ENCODE measurements around the gene AUTS2.
A peak's percentile ranks its signal among the peaks of the same experiment; 100 is the strongest.

The AUTS2 gene

DNA sequence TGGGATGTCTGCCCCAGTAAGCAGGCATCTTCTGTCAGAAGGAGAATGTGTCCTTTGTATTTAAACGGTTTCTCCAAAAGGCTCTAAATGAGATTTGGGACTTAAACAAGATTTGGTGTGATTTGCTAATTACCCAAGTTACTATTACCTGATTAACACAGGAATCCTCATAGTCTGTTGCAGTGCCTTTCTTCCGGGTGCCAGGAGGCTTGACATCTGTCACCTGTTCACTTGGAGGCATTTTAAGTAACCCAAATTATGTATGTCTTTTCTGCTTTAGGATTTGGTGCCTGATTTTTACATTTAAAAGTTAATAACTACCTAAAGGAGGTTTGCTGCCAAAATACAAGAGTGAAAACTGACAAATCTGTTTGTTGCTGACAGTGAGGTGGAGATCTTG is 945.7 kb downstream of the AUTS2 start:
- no peak for DNase-seq

DNA sequence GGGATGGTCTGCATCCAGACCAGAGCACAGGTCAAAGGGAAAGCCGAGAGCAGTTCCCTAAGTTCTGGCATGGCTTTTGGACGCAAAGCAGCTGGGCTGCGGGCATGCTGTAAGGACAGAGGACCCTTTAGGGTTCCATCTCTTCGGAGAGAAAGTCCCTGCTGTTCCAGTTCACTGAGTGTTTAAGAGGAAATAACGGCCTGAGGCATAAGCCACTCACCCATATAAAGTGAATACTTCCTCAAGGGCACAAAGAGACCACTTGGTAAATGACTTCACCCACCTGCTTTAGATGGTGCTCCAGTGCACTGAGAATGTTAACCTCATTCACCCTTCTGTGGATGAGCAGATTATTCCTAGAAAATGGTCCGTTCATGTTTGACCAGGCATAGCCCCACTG is 946.9 kb downstream of the AUTS2 start:
- DNase-seq, result no peak

DNA sequence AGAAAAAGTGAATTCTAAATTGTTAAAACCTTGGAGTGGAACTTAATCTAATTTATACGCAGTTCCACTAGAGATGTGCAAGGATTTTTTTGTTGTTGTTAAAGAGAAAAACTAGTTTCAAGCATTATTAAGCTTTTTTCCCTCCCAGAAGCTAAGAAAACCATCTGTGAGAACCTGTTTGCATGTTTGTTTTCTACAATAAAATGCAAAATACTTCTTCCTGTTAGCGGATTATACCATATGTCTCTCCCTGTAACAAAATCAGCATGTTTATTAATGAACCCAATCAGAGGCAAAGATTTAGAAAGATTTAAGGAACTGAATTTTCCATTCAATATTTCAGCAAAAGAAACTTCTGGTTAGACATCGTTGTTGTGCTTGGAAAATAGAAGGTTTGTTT is 953.9 kb downstream of the AUTS2 start:
- no peak for DNase-seq

DNA sequence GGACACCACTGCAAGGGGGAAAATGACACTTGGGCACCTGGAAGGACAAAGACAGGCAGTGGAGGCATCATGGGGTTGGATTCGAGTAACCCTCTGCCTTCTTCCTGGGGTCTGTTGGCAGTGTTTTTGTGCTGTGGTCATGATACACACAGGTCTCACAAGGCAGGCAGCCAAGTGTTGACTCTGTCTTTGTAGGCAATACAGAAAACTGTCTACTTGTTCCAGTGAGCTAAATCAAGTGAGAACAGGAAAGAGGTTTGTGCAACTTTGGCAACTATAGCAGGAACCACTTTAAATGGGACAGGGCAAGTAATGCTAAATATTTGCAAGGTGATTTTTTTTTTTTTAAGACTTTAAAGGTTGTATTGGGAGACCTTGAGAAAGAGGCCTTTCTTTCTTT is 955.1 kb downstream of the AUTS2 start:
- no peak for DNase-seq

DNA sequence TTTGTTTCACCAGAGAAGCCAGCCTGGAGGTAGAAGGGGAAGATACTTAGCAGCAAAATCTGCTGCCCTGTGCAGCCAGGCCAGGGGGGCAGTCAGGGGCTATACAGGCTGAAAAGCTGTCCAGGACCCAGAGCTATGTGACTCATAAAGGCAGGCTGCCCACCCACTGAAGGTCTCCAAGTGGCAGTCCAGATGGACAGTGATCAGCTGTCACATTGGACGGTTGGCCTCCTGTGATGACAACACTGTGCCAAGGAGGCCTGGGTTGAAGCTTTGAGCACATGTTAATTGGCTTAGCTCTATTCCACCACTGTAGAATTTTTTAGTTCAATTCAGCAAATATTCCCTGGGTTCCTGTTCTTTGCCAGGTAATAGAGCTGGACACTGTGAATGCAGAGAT is 956.4 kb downstream of the AUTS2 start:
- no peak for DNase-seq

DNA sequence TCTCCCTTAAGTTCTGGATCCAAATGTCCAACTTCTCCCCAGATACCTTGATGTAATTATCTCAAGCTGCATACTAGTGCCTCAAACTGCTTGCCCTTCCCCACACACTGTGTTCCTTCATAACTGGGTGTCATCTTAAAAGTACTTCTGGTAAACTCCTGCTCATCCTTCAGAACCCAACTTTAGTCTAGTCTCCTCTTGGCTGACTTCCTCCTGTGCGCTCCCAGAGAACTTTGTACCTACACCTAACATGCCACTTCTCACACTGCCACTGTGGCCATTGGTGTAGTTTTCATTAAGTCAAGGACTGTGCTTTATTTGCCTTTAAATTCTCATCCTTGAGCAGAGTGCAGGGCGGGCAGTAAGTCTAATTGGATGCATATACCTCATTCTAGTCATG is 958.5 kb downstream of the AUTS2 start:
- DNase-seq, result no peak

DNA sequence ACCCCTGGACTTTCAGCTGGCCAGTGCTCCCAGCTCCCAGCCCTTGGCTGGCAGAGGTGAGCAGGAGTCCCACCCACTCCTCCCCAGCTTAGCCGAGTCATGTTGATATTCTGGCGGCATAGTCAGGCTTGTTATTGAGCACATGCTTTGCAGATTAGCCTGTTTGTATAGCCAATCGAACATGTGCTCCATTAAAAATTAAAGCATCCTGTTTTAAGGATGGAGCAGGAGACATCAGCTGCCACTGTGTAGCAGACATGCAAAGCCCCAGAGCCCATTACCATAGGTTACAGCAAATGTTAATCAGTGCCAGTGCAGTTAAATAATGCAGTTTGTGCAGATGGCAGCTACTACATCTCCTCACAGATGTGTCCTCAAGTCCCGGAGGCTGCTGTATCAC is 959.1 kb downstream of the AUTS2 start:
- DNase-seq, result no peak

DNA sequence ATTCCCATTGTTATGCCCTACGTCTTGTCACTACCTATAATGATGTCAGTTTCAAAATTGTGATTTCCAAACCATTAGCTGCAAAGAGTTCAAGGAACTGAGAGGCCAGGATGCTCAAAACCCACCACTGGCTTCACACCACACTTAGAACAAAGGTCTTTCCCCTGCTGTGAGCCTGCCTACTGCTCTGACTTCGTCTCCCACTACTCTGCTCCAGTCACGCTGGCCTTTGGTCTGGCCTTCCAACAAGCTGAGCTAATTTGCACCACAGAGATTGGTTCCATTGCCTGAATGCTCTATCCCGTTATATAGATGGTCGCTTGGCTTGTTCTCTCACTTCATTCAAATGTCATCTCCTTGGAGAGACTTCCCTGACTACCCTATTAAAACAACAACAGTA is 961.5 kb downstream of the AUTS2 start:
- no peak for DNase-seq

DNA sequence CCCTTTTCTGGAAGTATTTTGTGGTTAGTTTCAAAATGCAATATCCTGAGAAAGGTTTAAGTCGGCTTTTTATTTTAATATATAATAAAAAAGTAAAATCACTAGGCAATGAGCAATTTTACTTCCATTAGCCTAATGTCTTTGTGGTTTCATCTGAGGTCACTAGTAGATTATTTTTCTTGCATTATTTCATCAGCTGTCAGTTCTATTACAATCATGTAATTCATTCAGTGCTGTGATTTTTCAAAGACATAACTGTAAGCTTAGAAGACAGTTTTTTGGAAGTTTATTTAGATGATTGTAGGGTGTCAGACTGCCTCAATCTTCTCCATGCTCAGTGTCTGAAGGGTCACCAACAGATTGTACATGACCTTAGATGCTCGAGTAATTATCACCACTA is 965.7 kb downstream of the AUTS2 start:
- DNase-seq, result no peak

DNA sequence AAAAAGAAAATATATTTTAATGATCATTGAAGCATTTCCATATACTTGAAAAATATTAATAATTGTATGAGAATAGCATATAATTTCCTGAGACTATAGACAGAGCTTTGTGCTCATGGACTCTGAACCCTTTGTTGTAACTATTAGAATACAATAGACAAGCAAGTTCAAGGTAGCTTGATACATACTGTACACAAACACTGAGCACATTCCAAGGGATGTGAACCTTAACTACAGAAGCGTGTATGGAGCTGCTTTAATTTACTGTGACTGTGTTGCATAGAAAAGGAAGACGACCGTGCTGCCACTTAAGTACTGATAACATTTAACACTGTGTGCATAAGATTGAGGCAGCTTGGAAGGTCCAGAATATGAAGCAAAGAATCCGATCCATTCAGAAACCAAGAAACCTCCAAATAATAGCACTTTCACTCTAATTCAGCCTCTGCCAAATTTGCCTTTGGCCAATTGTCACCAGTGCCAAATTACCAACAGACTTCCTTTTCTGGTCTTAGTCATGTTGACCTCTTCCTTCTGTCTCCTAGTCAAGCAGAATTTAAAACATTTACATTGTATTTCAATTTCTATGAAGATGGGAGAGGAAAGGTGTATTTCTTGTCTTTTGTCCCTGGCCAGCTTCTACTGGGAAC is 967.6 kb downstream of the AUTS2 start:
- DNase-seq, result no peak

DNA sequence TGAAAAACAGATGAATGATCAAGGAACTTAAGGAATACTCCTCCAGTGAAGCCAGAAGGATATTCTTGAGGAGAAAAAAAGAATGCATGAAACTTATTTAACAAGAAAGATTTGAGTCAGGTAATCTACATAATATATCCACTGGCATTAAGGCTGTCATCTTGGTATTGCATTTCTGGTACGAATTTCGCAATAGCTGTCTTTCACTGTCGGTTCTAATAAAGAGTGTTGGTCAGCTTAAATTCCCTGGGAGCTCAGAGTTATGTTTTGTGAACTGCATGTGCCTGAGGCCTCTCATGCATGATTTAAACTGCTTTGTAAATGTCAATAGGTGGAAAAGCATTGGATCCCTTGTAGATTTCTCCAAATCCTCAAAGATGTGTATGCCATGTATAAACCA is 968.4 kb downstream of the AUTS2 start:
- DNase-seq, result no peak

DNA sequence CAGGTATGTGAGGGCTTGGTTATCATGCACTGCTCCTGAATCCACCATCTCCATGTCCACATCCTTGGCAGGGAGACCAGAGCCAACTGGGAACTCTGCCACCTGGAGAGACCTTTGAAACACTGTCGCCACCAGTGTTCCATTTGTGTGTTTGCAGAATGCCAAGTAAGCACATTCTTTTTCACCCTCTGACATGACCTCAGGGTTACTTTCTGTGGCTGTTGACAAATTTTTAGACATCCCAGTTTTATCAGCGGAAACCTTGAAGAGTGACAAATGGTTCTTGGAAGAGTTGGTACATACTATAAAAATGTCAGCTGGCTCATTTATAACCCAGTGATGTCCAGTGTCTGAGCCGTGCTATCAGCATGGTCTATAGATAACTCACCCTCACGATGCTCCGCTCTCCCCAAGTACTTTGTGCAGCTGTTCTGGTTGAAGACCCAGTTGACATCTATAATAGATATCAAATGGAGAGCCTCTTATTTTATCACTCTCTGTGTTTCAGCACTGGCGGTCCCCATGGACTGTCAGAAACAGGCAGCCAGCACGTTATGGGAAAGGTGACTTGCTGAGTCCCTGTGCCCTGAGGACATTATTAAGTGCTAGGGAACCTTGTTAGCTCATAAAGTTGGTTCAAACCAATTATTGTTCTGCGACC is 970.5 kb downstream of the AUTS2 start:
- DNase-seq, result no peak

DNA sequence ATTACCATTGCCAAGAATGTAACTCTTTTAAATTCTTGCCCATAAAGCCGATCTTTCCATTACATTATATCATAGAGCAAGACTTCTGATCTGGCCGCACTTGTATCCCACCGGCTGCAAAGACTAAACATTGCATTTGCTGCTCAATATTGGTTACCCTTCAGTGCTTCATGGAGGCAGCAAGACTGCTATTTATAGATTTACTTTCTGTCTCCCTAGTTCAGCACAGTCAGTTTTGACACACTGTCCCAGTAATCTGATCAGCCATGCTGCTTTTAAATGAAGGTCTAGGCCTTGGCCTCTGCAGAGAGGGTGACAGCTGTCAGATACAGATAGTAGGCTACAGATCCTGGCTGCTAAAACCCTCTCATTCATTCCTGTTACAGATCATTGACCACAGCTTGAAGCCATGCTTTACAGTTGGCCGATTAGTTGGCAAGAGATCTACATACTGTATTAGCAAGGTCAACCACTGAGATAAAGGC is 971.1 kb downstream of the AUTS2 start:
- no peak for DNase-seq

DNA sequence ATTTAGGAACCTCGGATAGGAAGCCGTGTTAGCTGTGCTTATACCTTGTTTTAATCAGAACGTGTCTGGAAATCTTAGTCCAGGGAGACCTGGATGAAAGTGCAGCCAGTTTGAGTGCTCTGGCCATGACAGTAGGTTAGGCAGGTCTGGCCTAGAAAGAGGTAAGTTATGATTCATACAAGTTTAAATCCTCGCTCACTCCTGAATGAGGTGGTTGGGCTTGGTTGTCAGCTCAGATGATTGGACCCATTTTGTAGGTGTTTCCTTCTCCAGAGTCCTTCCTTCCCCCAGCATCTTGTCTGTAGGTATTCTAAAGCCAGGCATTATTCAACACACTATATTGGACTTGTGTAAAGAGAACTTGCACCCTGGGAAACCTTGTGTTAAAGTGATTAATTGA is 971.8 kb downstream of the AUTS2 start:
- DNase-seq, result no peak

DNA sequence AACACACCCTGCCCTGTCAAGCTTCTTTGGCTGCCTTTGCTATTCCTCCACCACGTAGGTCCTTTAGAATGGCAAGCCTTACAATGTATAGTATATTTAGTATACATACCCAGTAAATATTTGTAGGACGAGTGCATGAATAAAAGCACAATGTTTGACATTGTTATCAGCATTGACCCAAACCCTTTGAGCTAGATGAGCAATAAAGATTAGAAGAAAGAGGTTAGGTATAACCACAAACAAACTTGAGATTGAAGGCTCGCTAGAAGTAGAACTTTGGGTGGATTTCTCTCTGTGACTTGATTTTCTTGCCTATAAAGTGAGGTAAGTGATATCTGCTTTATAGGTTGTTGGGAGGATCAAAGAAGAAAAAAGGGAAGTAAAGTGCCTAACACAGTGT is 972.7 kb downstream of the AUTS2 start:
- no peak for DNase-seq

DNA sequence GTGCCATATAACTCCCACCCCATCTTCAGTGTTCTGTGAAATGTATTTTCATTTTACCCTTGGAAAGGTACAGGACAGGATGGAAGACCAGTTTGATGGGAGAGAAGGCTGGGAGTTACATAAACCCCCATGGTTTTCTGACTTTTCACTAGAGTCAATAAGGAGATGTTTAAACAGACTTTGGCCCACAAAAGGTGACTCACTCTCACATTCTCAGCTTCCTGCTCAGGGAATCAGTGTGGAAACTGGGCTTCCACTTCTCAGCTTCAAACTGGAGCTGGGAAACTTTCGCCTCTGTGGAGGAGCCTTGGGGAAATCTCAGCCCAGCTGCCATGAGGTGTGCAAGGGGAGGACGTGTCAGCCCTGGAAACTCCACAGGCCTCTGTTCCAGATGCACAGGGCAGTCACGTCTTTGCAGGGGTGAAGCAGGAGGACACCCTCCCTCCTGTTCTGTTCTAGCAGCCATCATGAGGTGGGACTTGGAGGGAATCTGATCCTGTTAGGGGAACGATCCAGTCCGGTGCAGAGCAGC is 973.2 kb downstream of the AUTS2 start:
- peak in 1 of 2 donors; percentile 47 for DNase-seq

DNA sequence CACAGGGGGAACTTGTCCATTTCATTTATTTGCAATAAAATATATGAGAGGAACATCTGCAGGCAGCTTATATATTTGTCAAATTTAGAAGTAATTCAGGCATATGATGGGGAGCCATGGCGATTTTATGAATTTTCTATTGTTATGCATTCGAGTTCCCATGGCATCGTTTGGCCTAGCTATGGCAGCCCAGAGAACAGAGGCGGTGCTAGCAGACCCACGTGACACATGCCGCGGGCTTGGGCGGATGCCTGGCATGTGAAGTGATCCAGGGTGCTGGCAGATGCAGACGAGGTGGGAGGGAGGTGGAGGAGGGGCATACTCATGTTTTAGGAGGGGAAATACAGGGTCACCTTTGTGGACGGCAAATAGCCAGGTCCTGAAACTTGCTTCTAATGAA is 973.7 kb downstream of the AUTS2 start:
- DNase-seq, result no peak

DNA sequence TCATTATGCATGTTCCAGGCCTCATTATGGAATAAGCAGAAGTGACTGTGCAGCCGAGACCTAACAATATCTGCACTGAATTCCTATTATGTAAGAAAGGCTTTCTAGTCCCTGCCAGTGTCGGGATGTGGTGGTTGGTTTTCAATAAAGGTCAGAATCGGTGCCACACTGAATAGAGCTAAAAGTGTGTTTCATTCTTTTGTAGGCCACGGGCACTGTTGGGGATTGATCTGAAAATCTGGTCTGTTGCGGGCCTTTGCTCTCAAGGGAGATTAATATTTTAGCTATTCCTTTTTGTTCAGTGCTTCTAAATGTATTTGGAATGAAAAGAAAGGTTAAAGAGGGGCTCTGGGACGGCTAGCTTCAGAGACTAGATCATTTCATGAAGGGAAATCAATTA is 974.3 kb downstream of the AUTS2 start:
- DNase-seq, result no peak

DNA sequence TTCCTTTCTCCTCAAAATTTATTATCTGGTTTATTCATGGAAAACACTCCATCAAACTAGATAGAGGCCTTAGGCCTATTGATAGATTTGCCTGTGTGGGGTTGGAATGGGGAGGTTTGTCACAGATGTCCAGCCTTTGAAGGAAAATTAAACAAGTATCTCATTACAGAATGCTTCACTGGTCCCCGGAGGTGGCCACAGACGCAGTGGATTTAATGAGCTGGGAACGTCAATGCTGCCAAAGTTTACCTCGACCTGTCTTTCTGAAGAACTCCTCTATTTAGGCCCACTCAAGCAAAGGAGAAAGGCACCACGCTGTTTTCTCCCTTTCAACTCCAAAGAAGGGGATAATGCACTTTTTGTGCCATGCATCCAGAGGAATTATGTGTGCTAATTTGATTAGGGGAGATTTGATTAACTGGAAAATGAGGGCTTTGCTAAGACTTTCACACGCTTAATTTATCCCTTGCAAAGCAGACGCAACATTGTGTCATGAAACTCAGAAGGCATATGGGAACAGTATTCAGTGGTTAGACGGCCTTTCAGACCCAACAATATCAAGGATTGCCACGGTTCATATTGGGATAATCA is 974.9 kb downstream of the AUTS2 start:
- no peak for DNase-seq

DNA sequence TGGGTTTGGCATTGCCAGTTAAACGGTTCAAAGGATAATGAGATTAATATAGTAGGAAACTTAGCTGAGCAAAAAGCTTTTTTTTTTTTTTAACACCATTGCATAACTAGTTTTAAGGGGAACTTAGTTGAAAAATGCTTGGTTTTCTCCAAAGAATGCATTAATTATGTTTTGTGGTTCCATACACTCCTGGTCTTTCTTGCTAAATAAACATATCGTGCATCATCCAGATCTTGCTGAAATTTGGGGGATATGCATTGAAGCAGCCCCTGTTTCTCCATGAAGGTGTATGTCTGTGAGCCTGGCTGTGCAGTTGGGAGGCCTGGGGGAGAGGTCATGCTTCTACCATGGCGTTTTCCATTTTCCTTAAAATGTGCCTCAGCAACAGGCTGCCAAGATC is 975.4 kb downstream of the AUTS2 start:
- no peak for DNase-seq

DNA sequence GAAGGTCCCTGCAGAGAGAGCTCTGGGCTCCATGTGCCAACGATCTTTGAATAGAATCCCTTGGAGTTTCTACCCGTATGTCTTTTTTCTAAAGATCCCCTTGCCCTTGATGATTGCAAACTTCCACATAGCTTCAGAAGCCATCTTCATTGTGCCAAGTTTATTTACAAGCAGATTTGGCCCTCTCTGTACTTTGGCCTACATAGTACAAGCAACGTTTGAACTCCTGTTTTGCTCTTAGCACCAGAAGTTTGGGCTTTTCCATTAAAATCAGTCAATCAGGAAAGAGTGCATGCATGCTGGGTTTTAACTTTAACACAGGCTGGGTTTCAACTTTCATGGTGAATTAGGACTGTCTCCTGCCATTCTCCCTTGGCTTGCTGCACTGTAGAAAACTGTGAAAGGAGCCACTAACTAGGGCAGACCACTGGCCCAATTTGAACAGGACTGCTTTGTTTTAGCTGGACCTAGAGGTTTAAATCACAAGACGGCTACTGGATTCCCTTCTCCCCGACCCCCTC is 976.1 kb downstream of the AUTS2 start:
- no peak for DNase-seq

DNA sequence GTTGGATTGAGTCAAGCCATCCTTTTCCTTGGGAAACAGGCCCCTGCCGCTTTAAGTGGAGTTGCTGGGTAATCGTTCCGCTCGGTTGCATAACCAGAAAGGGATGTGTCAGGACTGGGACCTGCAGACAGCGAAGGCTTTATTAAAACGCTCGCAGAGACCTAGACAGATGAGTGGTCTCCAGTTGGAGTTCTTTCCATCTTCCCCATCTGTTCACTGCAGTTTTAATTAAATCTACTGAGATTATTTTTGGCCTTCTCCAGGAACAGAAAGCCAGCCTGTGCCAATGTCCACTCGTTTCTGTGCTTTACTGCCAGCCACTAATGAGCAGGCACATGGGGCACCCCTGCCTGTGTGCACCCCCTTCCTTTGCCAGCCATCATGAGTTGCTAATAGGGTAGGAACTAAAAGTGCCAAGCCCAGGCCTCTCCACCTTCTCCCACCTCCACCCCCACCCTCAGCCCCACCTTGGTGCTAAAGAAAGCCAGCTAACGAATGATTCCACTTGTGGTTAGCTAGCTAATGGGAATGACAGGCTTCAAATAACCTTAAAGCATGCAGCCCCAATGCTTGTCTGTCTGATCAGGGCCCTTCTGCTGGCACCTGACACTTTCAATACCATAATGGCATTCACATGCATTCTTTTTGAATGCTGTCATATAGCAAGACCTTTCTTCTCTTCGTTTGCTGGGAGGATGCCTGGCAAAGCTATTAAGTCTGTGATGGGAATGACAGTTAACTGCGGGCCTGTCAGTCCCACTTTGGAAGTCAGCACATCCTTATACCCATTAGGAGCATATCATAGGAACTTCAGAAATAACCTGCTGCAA is 976.9 kb downstream of the AUTS2 start:
- no peak for DNase-seq

DNA sequence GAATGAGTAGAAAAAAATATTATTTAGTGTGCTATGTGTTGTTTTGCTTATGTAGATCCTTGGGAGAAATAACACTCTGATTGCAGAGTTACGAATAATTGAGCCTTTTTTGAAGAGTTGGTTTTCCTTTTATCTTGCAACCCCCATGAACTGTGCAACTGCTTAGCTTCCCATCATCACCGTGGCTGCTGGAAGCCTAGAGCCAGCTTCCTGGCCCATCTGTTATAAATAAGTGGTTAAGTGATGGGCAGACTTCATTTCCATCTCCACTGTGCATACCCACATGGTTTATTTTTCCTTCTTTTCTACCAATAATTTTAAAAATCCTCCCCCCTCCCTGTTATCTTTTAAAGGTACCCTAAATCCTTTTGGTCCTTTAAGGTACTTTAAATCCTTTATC is 978.8 kb downstream of the AUTS2 start:
- no peak for DNase-seq

Measured in inflammatory macrophage treated with lipopolysaccharide for 1 hour (primary cell).